SK-N-SH treated with all-trans-retinoic acid at 6 μM for 48 hours (cell line): ENCODE data around the gene NRSN1.
"Not testable (repeated sequence)": the region's sequence is repeated elsewhere in the genome, so short reads cannot be mapped to it uniquely, and the experiment has no call there.

ENCODE experiments used
- ATAC-seq: fragments of 200-7000 bp; cut with Tn5 transposase; 3 replicates; pipeline ENCODE4 v1.9.1; 2020; ENCODE audit warnings: mild to moderate bottlenecking, moderate library complexity
- ARNTL ChIP-seq: fragments of 450-650 bp; formaldehyde crosslinking; IDR thresholded peaks from 2 replicates; pipeline ENCODE4 v1.5.0; 2020; ENCODE audit warnings: low read depth, mild to moderate bottlenecking, moderate library complexity, borderline replicate concordance
- BACH2 ChIP-seq: fragments of 250-450 bp; sonication (Bioruptor Pico); IDR thresholded peaks from 2 replicates; pipeline ENCODE4 v1.9.0; 2021; ENCODE audit warnings: mild to moderate bottlenecking, borderline replicate concordance
- CREB5 ChIP-seq: fragments of 250-450 bp; sonication (Bioruptor Pico); IDR thresholded peaks from 2 replicates; pipeline ENCODE4 v1.5.1; 2020; ENCODE audit warnings: low read depth, mild to moderate bottlenecking, moderate library complexity
- CSDC2 ChIP-seq: fragments of 250-450 bp; sonication (Bioruptor Pico); IDR thresholded peaks from 2 replicates; pipeline ENCODE4 v1.5.0; 2020; ENCODE audit warnings: mild to moderate bottlenecking, moderate library complexity
- CSRNP3 ChIP-seq: fragments of 250-450 bp; sonication (Bioruptor Pico); IDR thresholded peaks from 2 replicates; pipeline ENCODE4 v1.5.1; 2021; ENCODE audit warnings: mild to moderate bottlenecking, moderate library complexity
- ESRRG ChIP-seq: fragments of 250-450 bp; sonication (Bioruptor Pico); IDR thresholded peaks from 2 replicates; pipeline ENCODE4 v1.6.1; 2021; ENCODE audit warnings: mild to moderate bottlenecking
- GLIS3 ChIP-seq: fragments of 250-450 bp; sonication (Bioruptor Pico); IDR thresholded peaks from 2 replicates; pipeline ENCODE4 v1.5.0; 2020; ENCODE audit warnings: mild to moderate bottlenecking, moderate library complexity
- ISL1 ChIP-seq: fragments of 250-450 bp; sonication (Bioruptor Pico); IDR thresholded peaks from 2 replicates; pipeline ENCODE4 v2.1.2; 2022; ENCODE audit warnings: mild to moderate bottlenecking, moderate library complexity
- OSR1 ChIP-seq: fragments of 250-450 bp; sonication (Bioruptor Pico); IDR thresholded peaks from 2 replicates; pipeline ENCODE4 v1.8.0; 2022; ENCODE audit warnings: moderate library complexity, mild to moderate bottlenecking, inconsistent platforms
- PATZ1 ChIP-seq: fragments of 250-450 bp; sonication (Bioruptor Pico); IDR thresholded peaks from 2 replicates; pipeline ENCODE4 v1.8.0; 2020; ENCODE audit warnings: mild to moderate bottlenecking, moderate library complexity, borderline replicate concordance
- RARB ChIP-seq: fragments of 250-450 bp; sonication (Bioruptor Pico); IDR thresholded peaks from 2 replicates; pipeline ENCODE4 v1.8.0; 2021; ENCODE audit warnings: mild to moderate bottlenecking, moderate library complexity
- SNAI2 ChIP-seq: fragments of 250-450 bp; sonication (Bioruptor Pico); IDR thresholded peaks from 2 replicates; pipeline ENCODE4 v1.5.0; 2020; ENCODE audit warnings: mild to moderate bottlenecking, moderate library complexity
- TCF4 ChIP-seq: fragments of 250-450 bp; sonication (Bioruptor Pico); IDR thresholded peaks from 2 replicates; pipeline ENCODE4 v1.8.0; 2021; ENCODE audit warnings: mild to moderate bottlenecking, moderate library complexity, borderline replicate concordance
- TOX ChIP-seq: fragments of 250-450 bp; sonication (Bioruptor Pico); IDR thresholded peaks from 2 replicates; pipeline ENCODE4 v1.8.0; 2021; ENCODE audit warnings: mild to moderate bottlenecking, moderate library complexity, borderline replicate concordance
- TSHZ2 ChIP-seq: fragments of 250-450 bp; sonication (Bioruptor Pico); IDR thresholded peaks from 2 replicates; pipeline ENCODE4 v1.5.0; 2020; ENCODE audit warnings: mild to moderate bottlenecking, moderate library complexity
- ZFP3 ChIP-seq: fragments of 250-450 bp; sonication (Bioruptor Pico); IDR thresholded peaks from 2 replicates; pipeline ENCODE4 v1.5.0; 2020; ENCODE audit warnings: mild to moderate bottlenecking, moderate library complexity
- ZFP30 ChIP-seq: fragments of 450-650 bp; formaldehyde crosslinking; IDR thresholded peaks from 2 replicates; pipeline ENCODE4 v1.5.0; 2022; ENCODE audit warnings: mild to moderate bottlenecking, moderate library complexity
- ZNF565 ChIP-seq: fragments of 450-650 bp; formaldehyde crosslinking; conservative IDR thresholded peaks from 2 replicates; pipeline ENCODE4 v1.5.0; 2020; ENCODE audit warnings: low read depth, mild to moderate bottlenecking, moderate library complexity
- ZNF70 ChIP-seq: fragments of 450-650 bp; formaldehyde crosslinking; IDR thresholded peaks from 2 replicates; pipeline ENCODE4 v1.5.0; 2020; ENCODE audit warnings: mild to moderate bottlenecking, moderate library complexity
- ZNF8 ChIP-seq: fragments of 450-650 bp; formaldehyde crosslinking; IDR thresholded peaks from 2 replicates; pipeline ENCODE4 v1.5.0; 2020; ENCODE audit warnings: mild to moderate bottlenecking, moderate library complexity
- TF ChIP-seq, protein P1 (sequence below): fragments of 250-450 bp; sonication (Bioruptor Pico); IDR thresholded peaks from 2 replicates; pipeline ENCODE4 v1.8.0; 2021; ENCODE audit warnings: low read depth, mild to moderate bottlenecking, moderate library complexity, borderline replicate concordance

The NRSN1 gene

DNA sequence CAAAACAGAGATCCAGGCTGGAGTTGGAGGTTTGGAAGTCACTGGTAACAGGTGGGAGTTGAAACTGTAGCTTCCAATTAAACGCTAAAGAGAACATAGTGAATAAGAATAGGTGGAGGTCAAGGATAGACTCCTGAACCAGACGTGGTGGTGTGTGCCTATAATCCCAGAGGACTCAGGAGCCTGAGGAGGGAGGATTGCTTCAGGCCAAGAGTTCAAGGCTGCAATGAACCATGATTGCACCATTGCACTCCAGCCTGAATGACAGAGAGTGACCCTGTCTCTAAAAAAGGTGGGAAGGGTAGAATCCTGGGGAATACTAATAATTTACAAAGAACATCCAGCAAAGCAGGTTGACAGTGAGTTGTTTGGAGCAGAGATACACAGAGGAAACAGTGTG is 13.6 kb downstream of the NRSN1 start:
- ATAC-seq: no peak
- no peak for TF ChIP-seq PATZ1 (CRISPR knock-in tag)
- TF ChIP-seq ZNF565: no peak
- no peak for TF ChIP-seq ESRRG
- TF ChIP-seq ISL1: no peak
- TF ChIP-seq GLIS3 (CRISPR knock-in tag): no peak
- TF ChIP-seq ZNF70 (CRISPR knock-in tag): no peak
- no peak for TF ChIP-seq TCF4 (CRISPR knock-in tag)
- TF ChIP-seq TSHZ2 (CRISPR knock-in tag): no peak
- no peak for TF ChIP-seq OSR1 (CRISPR knock-in tag)
- TF ChIP-seq ZNF8: no peak
- no peak for TF ChIP-seq CSDC2 (CRISPR knock-in tag)
- no peak for TF ChIP-seq RARB (CRISPR knock-in tag)
- no peak for TF ChIP-seq ZFP3 (CRISPR knock-in tag)
- no peak for TF ChIP-seq SNAI2
- no peak for TF ChIP-seq CREB5 (CRISPR knock-in tag)
- no peak for TF ChIP-seq ZFP30 (CRISPR knock-in tag)
- TF ChIP-seq CSRNP3 (CRISPR knock-in tag): no peak
- TF ChIP-seq ARNTL (CRISPR knock-in tag): no peak
- no peak for TF ChIP-seq BACH2 (CRISPR knock-in tag)

GRCh38 chr6:24140591-24140990 is 14.6 kb downstream of the NRSN1 start:
- TF ChIP-seq CSDC2 (CRISPR knock-in tag) (no peak), TSHZ2 (CRISPR knock-in tag) (no peak), ZNF565 (no peak), SNAI2 (no peak), ZNF8 (no peak), GLIS3 (CRISPR knock-in tag) (no peak), ISL1 (no peak), RARB (CRISPR knock-in tag) (no peak), CSRNP3 (CRISPR knock-in tag) (no peak), ESRRG (no peak), TOX (CRISPR knock-in tag) (no peak), CREB5 (CRISPR knock-in tag) (no peak), ZNF70 (CRISPR knock-in tag) (no peak)
- TF ChIP-seq, protein P1, sequence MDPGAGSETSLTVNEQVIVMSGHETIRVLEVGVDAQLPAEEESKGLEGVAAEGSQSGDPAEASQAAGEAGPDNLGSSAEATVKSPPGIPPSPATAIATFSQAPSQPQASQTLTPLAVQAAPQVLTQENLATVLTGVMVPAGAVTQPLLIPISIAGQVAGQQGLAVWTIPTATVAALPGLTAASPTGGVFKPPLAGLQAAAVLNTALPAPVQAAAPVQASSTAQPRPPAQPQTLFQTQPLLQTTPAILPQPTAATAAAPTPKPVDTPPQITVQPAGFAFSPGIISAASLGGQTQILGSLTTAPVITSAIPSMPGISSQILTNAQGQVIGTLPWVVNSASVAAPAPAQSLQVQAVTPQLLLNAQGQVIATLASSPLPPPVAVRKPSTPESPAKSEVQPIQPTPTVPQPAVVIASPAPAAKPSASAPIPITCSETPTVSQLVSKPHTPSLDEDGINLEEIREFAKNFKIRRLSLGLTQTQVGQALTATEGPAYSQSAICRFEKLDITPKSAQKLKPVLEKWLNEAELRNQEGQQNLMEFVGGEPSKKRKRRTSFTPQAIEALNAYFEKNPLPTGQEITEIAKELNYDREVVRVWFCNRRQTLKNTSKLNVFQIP (CRISPR knock-in tag): no peak
- no peak for ATAC-seq

DNA sequence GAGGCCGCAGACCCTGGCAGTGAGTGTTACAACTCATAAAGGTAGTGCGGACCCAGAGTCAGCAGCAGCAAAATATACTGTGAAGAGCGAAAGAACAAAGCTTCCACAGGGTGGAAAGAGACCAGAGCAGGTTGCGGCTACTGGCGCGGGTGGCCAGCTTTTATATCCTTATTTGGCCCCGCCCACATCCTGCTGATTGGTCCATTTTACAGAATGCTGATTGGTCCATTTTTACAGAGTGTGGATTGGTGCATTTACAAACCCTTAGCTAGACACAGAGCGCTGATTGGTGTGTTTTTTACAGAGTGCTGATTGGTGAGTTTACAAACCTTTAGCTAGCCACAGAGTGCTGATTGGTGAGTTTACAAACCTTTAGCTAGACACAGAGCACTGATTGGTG is 16.7 kb downstream of the NRSN1 start:
- ATAC-seq: not testable (repeated sequence)
